HEK293 (cell line): ENCODE results near the gene PXDC1.

Experiments
- CTCF ChIA-PET: fragments of 350-600 bp; formaldehyde crosslinking; extraction: SDS; loops from one replicate; lab custom pipeline; 2021; ENCODE audit warnings: antibody characterized with exemption; lab: Yijun Ruan, JAX
- POLR2A ChIA-PET: fragments of 300-600 bp; formaldehyde crosslinking; extraction: SDS; loops from one replicate; lab custom pipeline; 2020; ENCODE audit warnings: antibody characterized with exemption, inconsistent platforms; lab: Yijun Ruan, JAX
- H3K27ac ChIP-seq: fragments of 200-500 bp; sonication (Bioruptor generic); 2 replicates; pipeline ENCODE4 v1.5.1; 2014; ENCODE audit warnings: low read depth, low read length, control low read depth, inconsistent platforms; ENCODE audit errors: extremely low read depth
- H3K36me3 ChIP-seq, 2 experiments: fragments of 200-500 bp in 1 of 2; sonication (Bioruptor generic) in 1 of 2; 1 replicate in 1 of 2; 2 replicates in 1 of 2; pipeline ENCODE4 v1.5.1; 2014 to 2017; ENCODE audit warnings: inconsistent platforms in 2 of 2, low read length in 2 of 2; ENCODE audit not compliant: control insufficient read depth in 2 of 2, insufficient read depth in 1 of 2
- H3K4me1 ChIP-seq: fragments of 200-500 bp; sonication (Bioruptor generic); 2 replicates; pipeline ENCODE4 v1.5.1; 2014; ENCODE audit warnings: mild to moderate bottlenecking, low read length, inconsistent platforms; ENCODE audit not compliant: control insufficient read depth, insufficient read depth
- H3K4me3 ChIP-seq: 2 replicates; pipeline ENCODE4 v1.5.1; 2011; ENCODE audit warnings: low read depth, mild to moderate bottlenecking, control low read depth, low read length, moderate library complexity
- H3K9me3 ChIP-seq: fragments of 200-500 bp; sonication (Bioruptor generic); 2 replicates; pipeline ENCODE4 v1.5.1; 2014; ENCODE audit warnings: low read depth, low read length, inconsistent platforms; ENCODE audit not compliant: control insufficient read depth, insufficient read depth
- EGR2 ChIP-seq: fragments of 450-650 bp; formaldehyde crosslinking; IDR thresholded peaks from 2 replicates; pipeline ENCODE4 v1.5.1; 2016; ENCODE audit warnings: low read depth, missing biosample characterization, missing genetic modification characterization
- HOXA7 ChIP-seq: sonication (generic); formaldehyde crosslinking; IDR thresholded peaks from 2 replicates; pipeline ENCODE4 v1.8.1; 2022; ENCODE audit warnings: missing genetic modification reagents, borderline replicate concordance
- SP2 ChIP-seq: fragments of 450-650 bp; formaldehyde crosslinking; IDR thresholded peaks from 2 replicates; pipeline ENCODE4 v1.5.1; 2016; ENCODE audit warnings: missing biosample characterization, missing genetic modification characterization
- ZBTB20 ChIP-seq: fragments of 450-650 bp; formaldehyde crosslinking; IDR thresholded peaks from 2 replicates; pipeline ENCODE4 v1.5.1; 2016; ENCODE audit warnings: missing biosample characterization, missing genetic modification characterization
- ZBTB21 ChIP-seq: fragments of 450-650 bp; formaldehyde crosslinking; IDR thresholded peaks from 2 replicates; pipeline ENCODE4 v1.5.1; 2017; ENCODE audit warnings: missing biosample characterization, missing genetic modification characterization
- ZFHX2 ChIP-seq: fragments of 450-650 bp; formaldehyde crosslinking; conservative IDR thresholded peaks from 2 replicates; pipeline ENCODE4 v1.5.1; 2016; ENCODE audit warnings: missing biosample characterization, missing genetic modification characterization
- ZIC2 ChIP-seq: fragments of 450-650 bp; formaldehyde crosslinking; IDR thresholded peaks from 2 replicates; pipeline ENCODE4 v1.5.1; 2016; ENCODE audit warnings: missing biosample characterization, missing genetic modification characterization
- ZNF169 ChIP-seq: fragments of 450-650 bp; formaldehyde crosslinking; IDR thresholded peaks from 2 replicates; pipeline ENCODE4 v1.5.1; 2016; ENCODE audit warnings: missing biosample characterization, missing genetic modification characterization
- ZNF175 ChIP-seq: fragments of 450-650 bp; formaldehyde crosslinking; IDR thresholded peaks from 2 replicates; pipeline ENCODE4 v1.5.1; 2016; ENCODE audit warnings: missing biosample characterization, missing genetic modification characterization
- ZNF184 ChIP-seq: fragments of 450-650 bp; IDR thresholded peaks from 2 replicates; pipeline ENCODE4 v1.5.1; 2018; ENCODE audit warnings: missing biosample characterization, mild to moderate bottlenecking, missing genetic modification characterization
- ZNF24 ChIP-seq: fragments of 450-650 bp; formaldehyde crosslinking; IDR thresholded peaks from 2 replicates; pipeline ENCODE4 v1.5.1; 2016; ENCODE audit warnings: missing biosample characterization, missing genetic modification characterization
- ZNF274 ChIP-seq, 2 experiments: fragments of 200-500 bp in 1 of 2; fragments of 450-650 bp in 1 of 2; sonication (Bioruptor generic) in 1 of 2; formaldehyde crosslinking in 1 of 2; IDR thresholded peaks; 2 replicates each; pipeline versions ENCODE4 v1.5.1 to v1.6.1; 2014 to 2016; ENCODE audit warnings: borderline replicate concordance in 1 of 2, inconsistent platforms in 1 of 2, low read length in 1 of 2, missing biosample characterization in 1 of 2, missing genetic modification characterization in 1 of 2
- ZNF335 ChIP-seq: fragments of 450-650 bp; formaldehyde crosslinking; conservative IDR thresholded peaks from 2 replicates; pipeline ENCODE4 v1.5.1; 2016; ENCODE audit warnings: missing biosample characterization, missing genetic modification characterization
- ZNF585B ChIP-seq: fragments of 450-650 bp; formaldehyde crosslinking; IDR thresholded peaks from 2 replicates; pipeline ENCODE4 v1.5.1; 2016; ENCODE audit warnings: missing biosample characterization, missing genetic modification characterization
- ZNF600 ChIP-seq: fragments of 450-650 bp; formaldehyde crosslinking; IDR thresholded peaks from 2 replicates; pipeline ENCODE4 v1.5.1; 2016; ENCODE audit warnings: missing biosample characterization, missing genetic modification characterization
- ZNF707 ChIP-seq: fragments of 450-650 bp; formaldehyde crosslinking; IDR thresholded peaks from 2 replicates; pipeline ENCODE4 v1.5.1; 2016; ENCODE audit warnings: missing biosample characterization, missing genetic modification characterization
- ZNF837 ChIP-seq: fragments of 450-650 bp; formaldehyde crosslinking; IDR thresholded peaks from 2 replicates; pipeline ENCODE4 v1.5.1; 2016; ENCODE audit warnings: missing biosample characterization, missing genetic modification characterization
- TF ChIP-seq, protein P1 (sequence below): fragments of 450-650 bp; formaldehyde crosslinking; IDR thresholded peaks from 2 replicates; pipeline ENCODE4 v1.5.1; 2016; ENCODE audit warnings: missing biosample characterization, missing genetic modification characterization
- TF ChIP-seq, protein P2 (sequence below): fragments of 450-650 bp; formaldehyde crosslinking; IDR thresholded peaks from 2 replicates; pipeline ENCODE4 v1.5.1; 2017; ENCODE audit warnings: missing biosample characterization, missing genetic modification characterization
- TF ChIP-seq, protein P3 (sequence below): fragments of 450-650 bp; formaldehyde crosslinking; IDR thresholded peaks from 2 replicates; pipeline ENCODE4 v1.5.1; 2016; ENCODE audit warnings: missing biosample characterization, missing genetic modification characterization
- TF ChIP-seq, protein P4 (sequence below): fragments of 450-650 bp; IDR thresholded peaks from 2 replicates; pipeline ENCODE4 v1.5.1; 2018; ENCODE audit warnings: missing biosample characterization, missing genetic modification characterization

The PXDC1 gene

DNA sequence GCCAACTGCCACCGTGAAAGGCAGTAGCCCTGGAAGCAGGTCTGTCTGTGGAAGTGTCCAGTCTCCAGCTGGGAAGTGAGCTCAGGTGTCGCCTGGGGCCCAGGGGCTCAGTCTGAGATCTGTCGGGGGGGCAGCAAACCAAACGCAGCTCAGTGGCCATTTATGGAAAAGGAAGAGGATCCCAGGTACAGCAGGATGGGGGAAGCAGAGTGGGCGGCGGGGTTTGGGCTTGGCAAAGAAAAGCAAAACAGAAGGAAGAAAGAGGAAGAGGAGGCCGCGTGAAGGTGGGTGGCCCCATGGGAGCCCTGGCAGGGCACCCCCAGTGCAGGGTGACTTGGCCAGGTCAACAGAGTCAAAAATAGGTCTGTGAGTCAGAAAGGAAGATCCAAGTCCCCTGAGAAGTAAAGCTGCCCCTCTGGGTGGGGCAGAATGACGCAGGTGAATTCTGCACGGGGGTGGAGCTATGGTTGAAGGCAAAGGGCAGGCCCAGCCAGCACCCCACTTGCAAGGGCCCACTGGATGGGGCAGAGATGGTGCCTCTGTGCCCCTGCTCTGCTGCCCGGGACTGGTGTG lies 5.3 kb downstream of the PXDC1 start:
- POLR2A ChIA-PET = interaction anchor here (1.5 to 2.1 kb wide), 2 partner anchors 102 to 275 kb away, joined by 4 to 5 read pairs; partner anchors contain the start of gene FAM50B
- Histone ChIP-seq H3K9me3 (no peaks in the 10 kb centered on the region), H3K4me3 (no peak overlapping the region), H3K36me3 (peaks cover 0 to 6% of the 10 kb centered on the region in 2 experiments; a peak in 1 of 3 replicates), H3K27ac (no peak overlapping the region), H3K4me1 (peaks cover 9% of the 10 kb centered on the region)
- CTCF ChIA-PET = interaction anchor here (0.6 to 7.8 kb wide), 18 partner anchors 11 to 262 kb away, joined by 3 to 107 read pairs (median 4); partner anchors contain the start of gene FAM50B
- TF ChIP-seq ZFHX2 (tag by site-specific recombination) (peak; percentile 39), ZNF184 (tag by site-specific recombination) (no peak), ZIC2 (tag by site-specific recombination) (0 out of 2 replicates have a peak, but pooled peaks have one; percentile 7), EGR2 (tag by site-specific recombination) (0 out of 2 replicates have a peak, but pooled peaks have one; percentile 36)

DNA sequence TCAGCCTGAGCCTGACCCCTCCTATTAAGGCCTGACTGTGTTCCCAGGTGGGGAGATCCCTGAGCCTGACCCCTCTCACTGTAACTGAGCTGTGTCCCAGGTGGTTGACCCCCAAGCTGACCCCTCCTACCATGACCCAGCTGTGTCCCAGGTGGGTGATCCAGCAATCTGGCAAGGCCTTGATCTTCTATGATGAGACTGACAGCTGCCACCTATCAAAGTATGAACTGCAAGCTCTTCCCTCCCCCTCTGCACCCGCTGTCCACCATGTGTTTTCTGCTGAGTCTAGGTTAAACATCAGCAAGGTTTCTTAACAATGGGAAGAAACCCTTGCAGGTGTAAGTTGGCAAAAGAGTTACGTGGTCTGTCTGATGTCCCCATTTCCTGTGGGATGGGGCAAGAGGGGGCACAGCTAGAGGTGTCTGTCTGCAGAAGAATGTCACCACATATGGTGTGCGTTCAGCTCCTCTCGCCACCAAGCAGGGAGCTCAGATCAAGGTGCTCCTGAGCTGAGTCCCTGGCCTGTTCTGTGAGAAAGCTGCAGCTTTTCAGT lies 5.9 kb downstream of the PXDC1 start:
- no peak overlapping the region for H3K27ac ChIP-seq
- TF ChIP-seq ZNF24 (tag by site-specific recombination) = no peak
- no peak for TF ChIP-seq ZBTB21 (tag by site-specific recombination)
- TF ChIP-seq ZNF274 (IDR thresholded peaks at IDR 0.05; ENCODE audit: low read length) = no peak
- no peak for TF ChIP-seq ZNF274 (tag by site-specific recombination; IDR thresholded peaks at IDR 0.05; ENCODE audit: borderline replicate concordance)
- TF ChIP-seq ZNF600 = no peak
- TF ChIP-seq ZNF707 = no peak
- TF ChIP-seq ZBTB20 (tag by site-specific recombination) = no peak
- TF ChIP-seq ZNF335 = no peak
- TF ChIP-seq, protein P1, sequence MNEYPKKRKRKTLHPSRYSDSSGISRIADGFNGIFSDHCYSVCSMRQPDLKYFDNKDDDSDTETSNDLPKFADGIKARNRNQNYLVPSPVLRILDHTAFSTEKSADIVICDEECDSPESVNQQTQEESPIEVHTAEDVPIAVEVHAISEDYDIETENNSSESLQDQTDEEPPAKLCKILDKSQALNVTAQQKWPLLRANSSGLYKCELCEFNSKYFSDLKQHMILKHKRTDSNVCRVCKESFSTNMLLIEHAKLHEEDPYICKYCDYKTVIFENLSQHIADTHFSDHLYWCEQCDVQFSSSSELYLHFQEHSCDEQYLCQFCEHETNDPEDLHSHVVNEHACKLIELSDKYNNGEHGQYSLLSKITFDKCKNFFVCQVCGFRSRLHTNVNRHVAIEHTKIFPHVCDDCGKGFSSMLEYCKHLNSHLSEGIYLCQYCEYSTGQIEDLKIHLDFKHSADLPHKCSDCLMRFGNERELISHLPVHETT (tag by site-specific recombination) = no peak
- TF ChIP-seq, protein P2, sequence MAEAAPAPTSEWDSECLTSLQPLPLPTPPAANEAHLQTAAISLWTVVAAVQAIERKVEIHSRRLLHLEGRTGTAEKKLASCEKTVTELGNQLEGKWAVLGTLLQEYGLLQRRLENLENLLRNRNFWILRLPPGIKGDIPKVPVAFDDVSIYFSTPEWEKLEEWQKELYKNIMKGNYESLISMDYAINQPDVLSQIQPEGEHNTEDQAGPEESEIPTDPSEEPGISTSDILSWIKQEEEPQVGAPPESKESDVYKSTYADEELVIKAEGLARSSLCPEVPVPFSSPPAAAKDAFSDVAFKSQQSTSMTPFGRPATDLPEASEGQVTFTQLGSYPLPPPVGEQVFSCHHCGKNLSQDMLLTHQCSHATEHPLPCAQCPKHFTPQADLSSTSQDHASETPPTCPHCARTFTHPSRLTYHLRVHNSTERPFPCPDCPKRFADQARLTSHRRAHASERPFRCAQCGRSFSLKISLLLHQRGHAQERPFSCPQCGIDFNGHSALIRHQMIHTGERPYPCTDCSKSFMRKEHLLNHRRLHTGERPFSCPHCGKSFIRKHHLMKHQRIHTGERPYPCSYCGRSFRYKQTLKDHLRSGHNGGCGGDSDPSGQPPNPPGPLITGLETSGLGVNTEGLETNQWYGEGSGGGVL (tag by site-specific recombination) = no peak
- no peak for TF ChIP-seq ZNF837 (tag by site-specific recombination)
- no peak for TF ChIP-seq ZNF585B
- TF ChIP-seq HOXA7 = no peak
- TF ChIP-seq, protein P3, sequence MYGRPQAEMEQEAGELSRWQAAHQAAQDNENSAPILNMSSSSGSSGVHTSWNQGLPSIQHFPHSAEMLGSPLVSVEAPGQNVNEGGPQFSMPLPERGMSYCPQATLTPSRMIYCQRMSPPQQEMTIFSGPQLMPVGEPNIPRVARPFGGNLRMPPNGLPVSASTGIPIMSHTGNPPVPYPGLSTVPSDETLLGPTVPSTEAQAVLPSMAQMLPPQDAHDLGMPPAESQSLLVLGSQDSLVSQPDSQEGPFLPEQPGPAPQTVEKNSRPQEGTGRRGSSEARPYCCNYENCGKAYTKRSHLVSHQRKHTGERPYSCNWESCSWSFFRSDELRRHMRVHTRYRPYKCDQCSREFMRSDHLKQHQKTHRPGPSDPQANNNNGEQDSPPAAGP (tag by site-specific recombination) = no peak
- TF ChIP-seq ZNF175 (tag by site-specific recombination) = no peak
- TF ChIP-seq, protein P4, sequence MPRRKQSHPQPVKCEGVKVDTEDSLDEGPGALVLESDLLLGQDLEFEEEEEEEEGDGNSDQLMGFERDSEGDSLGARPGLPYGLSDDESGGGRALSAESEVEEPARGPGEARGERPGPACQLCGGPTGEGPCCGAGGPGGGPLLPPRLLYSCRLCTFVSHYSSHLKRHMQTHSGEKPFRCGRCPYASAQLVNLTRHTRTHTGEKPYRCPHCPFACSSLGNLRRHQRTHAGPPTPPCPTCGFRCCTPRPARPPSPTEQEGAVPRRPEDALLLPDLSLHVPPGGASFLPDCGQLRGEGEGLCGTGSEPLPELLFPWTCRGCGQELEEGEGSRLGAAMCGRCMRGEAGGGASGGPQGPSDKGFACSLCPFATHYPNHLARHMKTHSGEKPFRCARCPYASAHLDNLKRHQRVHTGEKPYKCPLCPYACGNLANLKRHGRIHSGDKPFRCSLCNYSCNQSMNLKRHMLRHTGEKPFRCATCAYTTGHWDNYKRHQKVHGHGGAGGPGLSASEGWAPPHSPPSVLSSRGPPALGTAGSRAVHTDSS = no peak
- TF ChIP-seq SP2 (tag by site-specific recombination) = no peak
- no peak for TF ChIP-seq ZNF169 (tag by site-specific recombination)
- TF ChIP-seq, all 188 proteins: peak for 0
- Histone ChIP-seq H3K36me3 (peaks cover 0 to 6% of the 10 kb centered on the region in 2 experiments; a peak in 1 of 3 replicates), H3K4me1 (peaks cover 9% of the 10 kb centered on the region), H3K9me3 (no peaks in the 10 kb centered on the region), H3K4me3 (no peak overlapping the region)
- ChIA-PET CTCF (interaction anchor here (0.6 to 7.8 kb wide), 19 partner anchors 10 to 303 kb away, joined by 3 to 107 read pairs (median 4); partner anchors contain the start of gene FAM50B), POLR2A (interaction anchor here (1.5 to 2.1 kb wide), 2 partner anchors 103 to 275 kb away, joined by 4 to 5 read pairs; partner anchors contain the start of gene FAM50B)
